Activated CD4-positive, CD25-positive, alpha-beta regulatory T cell (primary cell): ENCODE data around the gene TNFAIP8L3.
"Not testable (repeated sequence)": the region's sequence is repeated elsewhere in the genome, so short reads cannot be mapped to it uniquely, and the experiment has no call there.

ENCODE experiments used
- DNase-seq, 4 experiments: peaks; one replicate each; lab custom pipeline; 2025; lab: John Stamatoyannopoulos, UW

TNFAIP8L3 gene

GRCh38 chr15:51094606-51095569 lies at the start of gene TNFAIP8L3:
TSS of gene TNFAIP8L3 (minus strand) at chr15:51094906. CDS start at chr15:51094595, 311 bp downstream.
- no peak for DNase-seq

DNA sequence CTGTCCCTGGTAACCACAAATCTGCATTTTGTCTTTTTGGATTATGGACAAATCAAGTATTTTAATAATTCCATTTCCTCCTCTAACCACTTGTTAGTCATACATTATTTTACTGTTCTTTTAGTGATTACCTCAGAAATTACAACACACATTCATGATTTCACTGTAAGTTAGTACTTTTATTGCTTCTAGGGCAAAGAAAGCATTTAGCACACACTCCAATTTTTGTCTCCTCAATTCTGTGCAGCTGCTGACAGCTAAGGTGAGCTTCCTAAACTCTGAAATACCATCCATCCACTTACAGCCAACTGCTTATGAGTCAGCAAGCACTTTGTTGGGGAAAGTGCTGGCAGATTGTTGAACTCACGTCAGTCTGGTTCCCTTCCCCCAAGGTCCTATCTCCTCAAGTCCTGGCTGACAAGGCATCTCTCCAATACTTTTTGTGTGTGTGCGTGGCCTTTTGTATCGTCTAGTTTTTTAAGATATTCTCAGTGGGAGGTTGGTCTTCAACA lies 49.4 kb upstream of the TNFAIP8L3 start:
- DNase-seq: no peak

GRCh38 chr15:51140347-51140746 lies 45.6 kb upstream of the TNFAIP8L3 start:
- not testable (repeated sequence) for DNase-seq

GRCh38 chr15:51139091-51139490 lies 44.4 kb upstream of the TNFAIP8L3 start:
- no peak for DNase-seq

GRCh38 chr15:51137880-51138430 lies 43.2 kb upstream of the TNFAIP8L3 start:
- no peak for DNase-seq

GRCh38 chr15:51137024-51137423 lies 42.3 kb upstream of the TNFAIP8L3 start:
- DNase-seq: no peak

GRCh38 chr15:51135276-51135675 lies 40.6 kb upstream of the TNFAIP8L3 start:
- no peak for DNase-seq

GRCh38 chr15:51134416-51135199 lies 39.9 kb upstream of the TNFAIP8L3 start:
- no peak for DNase-seq

DNA sequence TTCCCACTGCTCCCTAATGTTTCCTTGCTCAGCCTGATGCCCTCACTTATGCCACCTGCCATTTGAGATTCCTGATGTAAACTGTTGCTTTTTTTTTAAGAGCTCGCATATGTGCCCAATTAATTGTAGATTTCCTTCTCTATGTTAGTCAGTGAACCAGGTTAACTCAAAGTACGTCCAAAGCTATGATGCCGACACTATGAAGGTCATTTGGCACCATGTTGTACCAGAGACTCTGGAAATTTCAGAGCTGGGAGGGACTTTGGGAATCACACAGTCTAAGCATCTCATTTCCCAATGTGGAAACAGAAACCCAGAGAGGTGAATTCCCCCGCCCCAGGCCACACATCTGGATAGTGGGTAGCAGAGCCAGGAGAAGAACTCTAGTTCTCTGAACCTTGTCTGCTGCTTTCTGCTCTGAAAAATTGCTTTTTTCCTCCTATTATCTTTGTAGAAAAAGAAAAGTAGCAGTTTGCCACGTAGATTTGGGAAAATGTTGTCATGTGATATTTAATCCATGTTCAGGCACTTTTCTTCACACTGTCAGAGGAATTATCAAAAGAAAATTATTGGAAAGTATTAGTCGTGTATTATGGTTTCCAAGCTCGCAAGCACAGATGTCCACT lies 38.5 kb upstream of the TNFAIP8L3 start:
- no peak for DNase-seq

DNA sequence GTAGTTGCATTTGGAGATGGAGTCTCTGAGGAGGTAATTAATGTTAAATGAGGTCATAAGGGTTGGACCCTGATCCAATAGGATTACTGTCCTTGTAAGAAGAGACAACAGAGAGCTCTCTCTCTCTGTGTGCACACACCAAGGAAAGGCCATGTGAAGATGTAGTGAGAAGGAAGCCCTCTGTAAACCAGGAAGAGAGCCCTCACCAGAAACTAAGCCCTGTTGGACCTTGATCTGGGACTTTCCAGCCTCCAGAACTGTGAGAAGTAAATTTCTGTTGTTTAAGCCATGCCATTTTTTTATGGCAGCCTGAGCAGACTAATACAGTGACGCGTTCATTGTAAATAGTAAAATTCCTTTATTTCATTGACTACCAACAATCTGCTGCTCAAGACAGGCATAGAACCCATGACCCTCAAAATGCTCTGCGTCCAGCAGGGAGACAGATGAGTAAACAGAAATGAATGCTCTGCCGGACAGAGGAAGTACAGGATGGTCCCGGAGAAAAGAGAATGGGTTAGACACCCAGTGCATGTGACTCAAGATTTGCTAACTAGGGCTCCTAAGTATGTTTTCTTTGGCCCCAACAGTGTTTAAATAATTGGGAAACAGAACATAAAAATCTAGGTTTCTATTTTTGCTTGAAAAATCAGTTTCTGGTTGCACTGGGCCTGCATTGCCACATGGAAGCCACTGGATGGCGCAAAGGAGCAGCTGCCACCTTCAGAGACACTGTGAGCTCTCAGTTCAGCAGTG lies 37.9 kb upstream of the TNFAIP8L3 start:
- no peak for DNase-seq

GRCh38 chr15:51131596-51132290 lies 37.0 kb upstream of the TNFAIP8L3 start:
- no peak for DNase-seq

DNA sequence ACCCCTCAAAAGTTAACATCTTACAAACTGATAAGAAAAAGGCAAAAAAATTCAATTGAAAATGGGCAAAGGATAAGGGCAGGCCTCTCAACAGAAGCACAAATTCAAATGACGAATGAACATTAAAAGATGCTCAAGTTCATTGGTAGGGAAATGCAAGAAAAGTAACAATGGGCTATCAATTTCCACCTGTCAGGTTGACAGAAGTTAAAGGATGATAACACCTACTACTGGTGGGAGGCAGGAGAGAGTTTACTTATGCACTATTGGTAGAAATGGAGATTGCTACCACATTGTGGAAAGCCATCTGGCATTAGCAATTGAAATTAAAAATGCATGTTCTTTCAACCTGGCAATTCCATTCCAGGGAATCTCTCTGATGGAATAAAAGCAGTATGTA lies 35.6 kb upstream of the TNFAIP8L3 start:
- no peak for DNase-seq

GRCh38 chr15:51129535-51130188 lies 35.0 kb upstream of the TNFAIP8L3 start:
- DNase-seq: no peak

- no peak for DNase-seq
Measured at GRCh38 chr15:51128701-51129100, 34.0 kb upstream of the TNFAIP8L3 start.

GRCh38 chr15:51126842-51127241 lies 32.1 kb upstream of the TNFAIP8L3 start:
- no peak for DNase-seq

- not testable (repeated sequence) for DNase-seq
Measured at GRCh38 chr15:51123002-51123401, 28.3 kb upstream of the TNFAIP8L3 start.

DNA sequence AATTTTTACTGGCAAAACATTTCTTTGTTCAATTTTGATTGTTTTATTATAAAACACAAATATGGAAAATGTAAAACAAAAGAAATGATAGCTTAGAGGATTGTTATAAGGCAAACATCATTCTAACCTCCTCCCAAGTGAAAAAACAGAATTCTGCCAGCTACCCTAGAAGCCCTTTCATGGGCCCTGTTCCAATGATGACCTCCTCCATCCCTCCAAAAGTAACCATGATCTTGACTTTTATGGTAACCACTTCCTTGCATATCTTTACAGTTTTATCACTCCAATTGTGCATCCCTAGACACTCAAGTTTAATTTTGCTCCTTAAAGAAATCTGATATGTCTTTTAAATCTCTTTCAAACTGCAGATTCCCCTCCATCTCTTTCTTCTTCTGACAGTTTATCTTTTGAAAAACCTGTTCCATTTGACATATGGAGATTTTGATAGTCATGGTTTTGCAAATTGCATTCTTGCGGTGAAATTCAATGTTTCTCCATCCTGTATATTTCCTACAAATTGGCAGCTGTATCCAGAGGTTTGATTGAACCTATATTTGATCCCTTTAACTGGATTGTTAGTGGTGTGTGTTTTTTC lies 27.0 kb upstream of the TNFAIP8L3 start:
- DNase-seq: no peak

DNA sequence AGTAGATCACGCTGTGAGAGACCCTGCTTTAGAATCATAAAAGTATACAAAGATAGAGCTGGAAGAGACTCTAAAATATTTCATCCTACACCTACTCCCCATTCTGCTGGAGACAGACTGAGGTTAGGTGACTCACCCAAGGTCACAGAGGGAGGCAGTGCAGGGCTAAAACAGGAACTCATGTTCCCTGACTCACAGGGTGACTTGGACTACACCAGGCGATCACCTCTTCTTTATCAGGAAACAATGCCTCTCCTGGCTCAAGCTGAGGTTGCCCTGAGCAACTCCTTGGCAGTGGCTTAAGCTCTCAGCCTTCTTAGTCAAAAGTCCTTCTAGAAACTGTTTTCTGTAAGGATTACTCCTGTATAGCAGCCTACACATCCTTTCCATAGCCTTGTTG lies 26.4 kb upstream of the TNFAIP8L3 start:
- no peak for DNase-seq

DNA sequence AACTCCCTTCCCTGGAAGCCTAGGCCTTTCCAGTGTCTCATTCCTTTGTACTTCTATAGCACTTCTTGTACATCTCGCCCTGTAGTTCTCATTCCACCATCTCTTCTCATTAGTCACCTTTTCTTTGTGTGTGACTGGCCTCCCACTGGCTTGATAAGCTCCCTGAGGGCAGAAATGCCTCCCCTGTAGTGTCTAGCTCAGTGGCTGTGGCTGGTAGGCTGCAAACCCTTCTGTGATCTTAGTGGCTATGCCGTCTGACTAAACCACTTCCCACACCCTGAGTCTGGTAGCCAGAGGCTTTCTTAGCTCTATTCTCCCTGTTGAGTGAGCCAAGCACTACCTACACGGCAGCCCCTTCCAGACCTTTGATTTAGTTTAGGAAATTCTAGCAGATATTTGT lies 24.4 kb upstream of the TNFAIP8L3 start:
- no peak for DNase-seq

GRCh38 chr15:51117270-51117669 lies 22.6 kb upstream of the TNFAIP8L3 start:
- DNase-seq: no peak
